Stimulated activated naive CD8-positive, alpha-beta T cell treated with anti-CD3 and anti-CD28 coated beads, Interleukin-15, Interleukin-2, amounts not matched to agents 100 ng/mL and 50 ng/mL, for 24 hours (primary cell): Measurements from ENCODE around the gene ARX.

Experiments used
- H3K27ac Mint-ChIP-seq: one replicate; pipeline ENCODE4 v1.8.0; 2021; ENCODE audit warnings: mild to moderate bottlenecking, mixed read lengths
- H3K27me3 Mint-ChIP-seq: one replicate; pipeline ENCODE4 v1.8.0; 2021; ENCODE audit warnings: mixed read lengths
- H3K36me3 Mint-ChIP-seq: one replicate; pipeline ENCODE4 v1.8.0; 2021; ENCODE audit warnings: low read depth, mixed read lengths
- H3K4me1 Mint-ChIP-seq: one replicate; pipeline ENCODE4 v1.8.0; 2021; ENCODE audit warnings: low read depth, mixed read lengths
- H3K4me3 Mint-ChIP-seq: one replicate; pipeline ENCODE4 v1.8.0; 2021; ENCODE audit warnings: mild to moderate bottlenecking, mixed read lengths
- H3K9me3 Mint-ChIP-seq: one replicate; pipeline ENCODE4 v1.8.0; 2021; ENCODE audit warnings: mixed read lengths

ARX gene

DNA sequence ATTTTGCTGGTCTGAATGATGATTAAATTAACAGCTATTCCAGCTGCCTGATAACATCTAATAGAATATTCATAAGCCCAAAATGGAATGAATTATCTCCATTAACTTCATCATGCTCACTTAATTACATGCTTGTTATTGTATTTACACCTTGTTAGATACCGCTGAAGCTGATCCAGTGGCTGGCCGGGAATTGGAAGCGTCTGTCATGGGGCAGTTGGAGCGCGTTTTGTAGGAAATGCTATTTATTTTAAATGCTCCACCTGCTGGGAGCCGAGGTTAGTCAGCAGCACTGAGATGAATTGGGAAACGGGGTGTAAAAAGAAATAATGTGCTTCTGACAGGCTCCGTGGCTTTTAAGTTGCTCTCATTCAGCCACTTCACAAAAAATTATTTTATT, 25.2 kb downstream of the ARX start:
- Mint-ChIP-seq H3K27ac (no peak overlapping the region), H3K27me3 (no peaks in the 10 kb centered on the region), H3K36me3 (peaks cover 12% of the 10 kb centered on the region), H3K4me1 (no peaks in the 10 kb centered on the region), H3K4me3 (no peak overlapping the region), H3K9me3 (no peaks in the 10 kb centered on the region)

DNA sequence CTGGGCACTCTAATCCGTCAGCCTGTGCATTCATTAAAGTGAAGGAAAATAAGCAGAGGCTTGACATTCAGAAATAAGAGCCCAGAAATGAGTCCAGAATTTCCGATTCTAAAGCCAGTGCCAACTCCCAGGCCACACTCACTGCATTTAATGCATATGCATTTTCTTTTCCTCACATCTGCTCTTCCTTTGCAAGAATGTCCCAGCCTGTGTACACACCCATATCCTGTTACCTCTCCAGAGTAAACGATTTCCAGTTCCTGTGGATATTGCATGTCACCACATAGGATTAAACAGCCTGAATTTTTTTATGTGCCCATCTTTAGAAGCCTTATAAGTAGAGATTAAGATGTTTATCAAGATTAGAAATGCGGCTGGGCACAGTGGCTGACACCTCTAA, 27.5 kb downstream of the ARX start:
- Mint-ChIP-seq H3K4me3 (no peak overlapping the region), H3K9me3 (no peaks in the 10 kb centered on the region), H3K4me1 (no peaks in the 10 kb centered on the region), H3K27me3 (no peaks in the 10 kb centered on the region), H3K36me3 (peaks cover 23% of the 10 kb centered on the region), H3K27ac (no peak overlapping the region)

- Mint-ChIP-seq H3K4me3 (no peak overlapping the region), H3K27me3 (no peaks in the 10 kb centered on the region), H3K27ac (no peak overlapping the region), H3K4me1 (no peaks in the 10 kb centered on the region), H3K36me3 (peaks cover 26% of the 10 kb centered on the region), H3K9me3 (no peaks in the 10 kb centered on the region)
These were observed 28.0 kb downstream of the ARX start for GRCh38 chrX:24987731-24988130.

- Mint-ChIP-seq H3K27me3 (no peaks in the 10 kb centered on the region), H3K27ac (no peak overlapping the region), H3K4me1 (peaks cover 4% of the 10 kb centered on the region), H3K36me3 (peaks cover 22% of the 10 kb centered on the region), H3K9me3 (no peaks in the 10 kb centered on the region), H3K4me3 (no peak overlapping the region)
These were observed 30.6 kb downstream of the ARX start for GRCh38 chrX:24985120-24985519.

DNA sequence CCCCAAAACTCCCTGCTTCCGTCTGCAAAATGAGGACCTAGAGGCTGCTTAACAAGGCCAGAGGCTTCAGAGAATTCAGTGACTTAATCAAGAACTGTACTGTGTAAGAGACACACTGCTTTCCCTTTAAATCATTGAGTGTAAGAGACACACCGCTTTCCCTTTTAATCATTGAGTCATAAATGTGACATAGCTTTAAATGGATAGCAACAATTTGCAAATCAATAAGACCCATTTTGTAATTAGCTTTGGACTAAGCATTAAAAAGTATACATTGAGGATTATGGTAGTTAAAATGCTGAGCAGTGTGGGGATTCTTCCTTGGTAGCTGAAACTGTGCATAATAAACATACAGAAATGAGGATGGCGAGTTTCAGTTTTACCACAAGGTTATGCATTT, 31.8 kb downstream of the ARX start:
- Mint-ChIP-seq H3K9me3 (no peaks in the 10 kb centered on the region), H3K36me3 (peaks cover 25% of the 10 kb centered on the region), H3K4me1 (peaks cover 4% of the 10 kb centered on the region), H3K4me3 (no peak overlapping the region), H3K27me3 (no peaks in the 10 kb centered on the region), H3K27ac (no peak overlapping the region)

DNA sequence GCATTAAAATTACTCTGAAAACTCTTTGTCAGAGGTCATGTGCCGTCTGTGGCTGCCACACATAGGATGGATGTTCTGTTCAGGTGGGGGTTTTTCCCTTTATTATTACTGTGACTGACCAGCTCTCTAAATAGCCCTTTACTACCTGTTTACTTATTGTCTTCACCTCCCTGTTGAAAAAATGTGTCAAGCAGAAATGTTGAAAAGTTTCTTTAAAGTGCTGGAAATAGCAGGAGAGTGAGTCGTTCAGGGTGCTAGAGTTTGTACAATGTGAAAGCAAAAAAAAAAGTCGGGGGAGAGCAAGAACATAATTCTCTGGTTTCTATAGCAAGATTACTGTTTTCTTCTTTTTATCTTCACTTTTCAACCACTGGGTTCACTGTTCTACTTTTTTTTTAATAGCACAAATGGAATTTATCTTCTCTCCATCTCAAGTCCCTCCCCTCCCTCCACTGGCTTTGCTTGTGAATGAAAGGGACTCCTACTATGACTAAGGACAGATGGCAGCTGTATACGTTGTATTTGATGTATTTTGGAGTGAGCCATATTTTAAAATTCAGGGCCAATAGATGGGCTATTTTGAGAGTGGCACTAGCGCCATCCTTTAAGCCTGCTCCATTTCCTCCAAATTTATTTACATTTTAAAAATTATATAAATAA, 33.3 kb downstream of the ARX start:
- Mint-ChIP-seq H3K27me3 (no peaks in the 10 kb centered on the region), H3K27ac (no peak overlapping the region), H3K36me3 (peaks cover 22% of the 10 kb centered on the region)

DNA sequence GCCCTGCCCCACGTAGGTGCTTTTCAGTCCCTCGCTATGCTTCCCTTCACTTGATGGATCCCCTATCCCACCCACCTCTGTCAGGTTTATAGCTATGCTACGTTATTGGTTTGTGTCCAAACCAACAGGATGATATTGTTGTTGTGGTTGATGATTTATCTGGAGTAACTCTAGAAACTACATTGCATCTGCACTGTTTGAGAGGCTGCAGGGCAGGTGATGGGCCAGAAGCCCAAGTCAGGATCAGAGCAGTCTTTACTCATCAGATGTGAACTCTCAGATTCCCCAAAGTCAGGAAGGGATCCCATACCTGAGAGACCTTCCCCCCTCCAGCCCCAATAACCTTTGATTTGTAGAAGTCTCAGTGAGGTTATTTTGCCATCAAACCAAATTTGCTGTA, 34.7 kb downstream of the ARX start:
- H3K27me3 Mint-ChIP-seq: no peaks in the 10 kb centered on the region
- peaks cover 28% of the 10 kb centered on the region for H3K36me3 Mint-ChIP-seq
- H3K4me3 Mint-ChIP-seq: no peak overlapping the region
- no peaks in the 10 kb centered on the region for H3K9me3 Mint-ChIP-seq
- H3K4me1 Mint-ChIP-seq: peaks cover 4% of the 10 kb centered on the region
- no peak overlapping the region for H3K27ac Mint-ChIP-seq

More for the DNA sequence above, 33.3 kb downstream of the ARX start:
- Mint-ChIP-seq H3K4me1 (peaks cover 4% of the 10 kb centered on the region), H3K9me3 (no peaks in the 10 kb centered on the region), H3K4me3 (no peak overlapping the region)

DNA sequence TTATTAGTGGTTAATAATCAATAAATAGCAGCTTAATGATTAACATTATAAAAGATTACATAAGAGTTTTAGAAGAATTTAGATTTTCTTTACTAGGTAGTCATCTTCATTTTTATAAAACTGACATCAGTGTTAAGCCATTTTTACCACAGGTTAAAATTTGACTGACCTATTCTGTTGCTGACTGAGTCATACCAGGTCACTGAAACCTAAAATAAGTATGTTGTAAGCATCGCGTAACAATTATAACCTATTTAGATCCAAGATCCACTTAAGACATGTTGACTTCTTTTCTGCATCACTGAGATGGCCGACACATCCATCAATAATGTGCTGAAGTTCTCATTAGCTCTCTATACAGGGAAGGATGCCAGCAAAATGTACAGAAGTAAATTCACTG, 36.7 kb downstream of the ARX start:
- H3K36me3 Mint-ChIP-seq: peaks cover 25% of the 10 kb centered on the region
- no peak overlapping the region for H3K4me3 Mint-ChIP-seq
- H3K27ac Mint-ChIP-seq: no peak overlapping the region
- H3K27me3 Mint-ChIP-seq: no peaks in the 10 kb centered on the region
- no peaks in the 10 kb centered on the region for H3K9me3 Mint-ChIP-seq
- H3K4me1 Mint-ChIP-seq: peaks cover 4% of the 10 kb centered on the region

- Mint-ChIP-seq H3K36me3 (peaks cover 18% of the 10 kb centered on the region), H3K27me3 (no peaks in the 10 kb centered on the region), H3K27ac (no peak overlapping the region), H3K4me1 (no peaks in the 10 kb centered on the region), H3K4me3 (no peak overlapping the region), H3K9me3 (no peaks in the 10 kb centered on the region)
These were observed 46.0 kb downstream of the ARX start for GRCh38 chrX:24969812-24970211.

- Mint-ChIP-seq H3K4me1 (no peaks in the 10 kb centered on the region), H3K27me3 (no peaks in the 10 kb centered on the region), H3K36me3 (peaks cover 14% of the 10 kb centered on the region), H3K4me3 (no peak overlapping the region), H3K27ac (no peak overlapping the region), H3K9me3 (no peaks in the 10 kb centered on the region)
These were observed 50.4 kb downstream of the ARX start for GRCh38 chrX:24965372-24965771.

GRCh38 chrX:24963823-24964222, 51.9 kb downstream of the ARX start:
- H3K9me3 Mint-ChIP-seq: no peaks in the 10 kb centered on the region
- H3K4me1 Mint-ChIP-seq: no peaks in the 10 kb centered on the region
- H3K36me3 Mint-ChIP-seq: peaks cover 16% of the 10 kb centered on the region
- no peak overlapping the region for H3K4me3 Mint-ChIP-seq
- no peaks in the 10 kb centered on the region for H3K27me3 Mint-ChIP-seq
- no peak overlapping the region for H3K27ac Mint-ChIP-seq

DNA sequence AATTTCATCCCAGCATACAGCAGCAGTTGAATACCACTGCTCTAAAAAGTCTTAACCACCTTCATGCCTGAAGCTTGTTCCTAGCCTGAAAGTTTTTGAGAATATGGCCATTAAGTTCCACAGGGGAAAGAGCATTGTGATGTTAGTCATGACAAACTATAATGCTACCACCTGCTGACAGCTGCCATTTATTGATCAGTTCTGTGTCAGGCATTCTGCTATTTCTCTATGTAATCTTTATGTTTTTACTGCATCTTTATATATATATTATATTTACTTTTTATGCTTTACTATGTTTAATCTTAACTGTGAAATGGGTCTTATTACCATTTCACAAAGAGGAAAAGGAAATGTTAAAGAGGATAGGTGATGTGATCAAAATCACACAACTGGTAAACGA, 54.0 kb downstream of the ARX start:
- H3K27me3 Mint-ChIP-seq: no peaks in the 10 kb centered on the region
- no peak overlapping the region for H3K4me3 Mint-ChIP-seq
- H3K36me3 Mint-ChIP-seq: peaks cover 20% of the 10 kb centered on the region
- H3K4me1 Mint-ChIP-seq: no peaks in the 10 kb centered on the region
- H3K9me3 Mint-ChIP-seq: no peaks in the 10 kb centered on the region
- H3K27ac Mint-ChIP-seq: no peak overlapping the region

DNA sequence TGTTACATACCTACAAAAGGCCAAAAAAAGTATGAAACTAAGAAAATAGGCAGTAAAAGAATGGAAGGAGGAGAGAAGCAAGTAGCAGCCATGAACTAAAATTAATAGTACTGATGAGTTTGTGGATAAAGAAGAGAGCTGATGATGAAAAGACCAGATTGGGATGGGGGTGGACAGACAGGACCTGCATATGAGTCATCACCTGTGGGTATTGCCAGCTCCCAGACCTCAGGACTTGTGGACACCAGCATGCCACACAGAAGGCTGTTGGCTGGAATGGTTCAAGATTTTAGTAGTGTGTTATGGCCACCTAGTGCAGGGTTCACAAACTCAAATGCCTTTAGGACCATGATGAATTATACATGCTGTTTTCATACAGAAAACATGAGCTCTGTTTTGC, 58.9 kb downstream of the ARX start:
- Mint-ChIP-seq H3K36me3 (peaks cover 17% of the 10 kb centered on the region), H3K27ac (no peak overlapping the region), H3K27me3 (no peaks in the 10 kb centered on the region), H3K4me3 (no peak overlapping the region), H3K9me3 (no peaks in the 10 kb centered on the region), H3K4me1 (peaks cover 3% of the 10 kb centered on the region)

GRCh38 chrX:24955372-24955930, 60.3 kb downstream of the ARX start:
- Mint-ChIP-seq H3K36me3 (peaks cover 17% of the 10 kb centered on the region), H3K4me3 (no peak overlapping the region), H3K9me3 (no peaks in the 10 kb centered on the region), H3K27me3 (no peaks in the 10 kb centered on the region), H3K4me1 (peaks cover 3% of the 10 kb centered on the region), H3K27ac (no peak overlapping the region)

DNA sequence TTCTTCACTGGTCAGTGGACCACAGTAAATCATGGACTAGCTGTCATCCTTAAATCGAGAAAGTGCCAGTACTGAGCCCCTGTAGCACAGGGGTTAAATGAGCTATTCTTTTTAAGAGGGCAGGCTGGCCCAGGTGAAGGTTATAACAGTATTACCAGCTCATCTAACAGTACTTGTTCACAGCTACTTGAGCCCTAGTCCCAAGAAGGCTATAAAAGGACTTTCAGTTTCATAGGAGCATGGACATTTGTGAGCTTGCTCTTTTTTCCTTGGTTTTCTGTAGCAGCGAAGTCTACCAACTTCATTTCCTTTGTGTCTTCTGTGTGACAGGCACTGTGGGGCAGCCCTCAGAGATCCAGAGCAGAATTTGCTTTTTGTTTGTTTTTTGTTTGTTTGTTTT, 61.0 kb downstream of the ARX start:
- H3K36me3 Mint-ChIP-seq: peaks cover 17% of the 10 kb centered on the region
- no peak overlapping the region for H3K27ac Mint-ChIP-seq
- peaks cover 3% of the 10 kb centered on the region for H3K4me1 Mint-ChIP-seq
- H3K9me3 Mint-ChIP-seq: no peaks in the 10 kb centered on the region
- no peak overlapping the region for H3K4me3 Mint-ChIP-seq
- no peaks in the 10 kb centered on the region for H3K27me3 Mint-ChIP-seq
